GM12891 (cell line): ENCODE measurements around the gene ASB2.

Source experiments
- SPI1 ChIP-seq: IDR thresholded peaks from 2 replicates; pipeline ENCODE4 v1.6.1; 2011; ENCODE audit warnings: low read depth, low read length, control low read depth
- TAF1 ChIP-seq: IDR thresholded peaks from 2 replicates; pipeline ENCODE4 v1.6.1; 2011; ENCODE audit warnings: low read depth, low read length, control low read depth

DNA sequence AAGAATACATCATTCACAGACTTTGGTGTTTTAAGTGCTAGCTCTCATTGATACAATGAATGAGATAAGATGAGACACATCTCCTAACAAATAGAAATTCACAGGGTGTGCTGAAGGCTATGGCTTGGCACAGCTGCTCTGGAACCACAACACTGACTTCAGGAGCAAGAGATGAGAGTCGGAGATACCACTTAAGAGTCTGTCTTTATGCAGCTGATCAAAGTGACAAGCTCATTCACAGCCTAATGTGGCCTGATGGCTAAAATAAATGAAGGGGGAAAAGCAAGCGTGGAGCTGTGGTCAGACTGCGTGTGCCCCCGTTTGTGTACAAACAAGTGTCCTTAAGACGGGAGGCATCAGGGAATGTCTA lies 78.9 kb downstream of the ASB2 start:
- no peak for TF ChIP-seq SPI1
- no peak for TF ChIP-seq TAF1
